Forelimb muscle (tissue), 1 donor: ENCODE measurements around the gene NRSN2. TPM values are rescaled to one million over a fixed set of nuclear protein-coding genes. Genes with fewer than 3 reads are reported as not detected.
"Not testable (repeated sequence)": the region's sequence is repeated elsewhere in the genome, so short reads cannot be mapped to it uniquely, and the experiment has no call there.

ENCODE experiments used
- DNase-seq: peaks from one replicate; pipeline ENCODE4 v3.0.0-alpha.2; 2013; ENCODE audit warnings: low read depth
- polyA plus RNA-seq: library from polyadenylated mRNA; unstranded; fragments of 120-200 nt; gene quantifications from one replicate; pipeline ENCODE4 v1.2.1, GENCODE V29; 2013; ENCODE audit not compliant: insufficient read length

Gene NRSN2
- polyA plus RNA-seq, 1 donor = 24.4 TPM

DNA sequence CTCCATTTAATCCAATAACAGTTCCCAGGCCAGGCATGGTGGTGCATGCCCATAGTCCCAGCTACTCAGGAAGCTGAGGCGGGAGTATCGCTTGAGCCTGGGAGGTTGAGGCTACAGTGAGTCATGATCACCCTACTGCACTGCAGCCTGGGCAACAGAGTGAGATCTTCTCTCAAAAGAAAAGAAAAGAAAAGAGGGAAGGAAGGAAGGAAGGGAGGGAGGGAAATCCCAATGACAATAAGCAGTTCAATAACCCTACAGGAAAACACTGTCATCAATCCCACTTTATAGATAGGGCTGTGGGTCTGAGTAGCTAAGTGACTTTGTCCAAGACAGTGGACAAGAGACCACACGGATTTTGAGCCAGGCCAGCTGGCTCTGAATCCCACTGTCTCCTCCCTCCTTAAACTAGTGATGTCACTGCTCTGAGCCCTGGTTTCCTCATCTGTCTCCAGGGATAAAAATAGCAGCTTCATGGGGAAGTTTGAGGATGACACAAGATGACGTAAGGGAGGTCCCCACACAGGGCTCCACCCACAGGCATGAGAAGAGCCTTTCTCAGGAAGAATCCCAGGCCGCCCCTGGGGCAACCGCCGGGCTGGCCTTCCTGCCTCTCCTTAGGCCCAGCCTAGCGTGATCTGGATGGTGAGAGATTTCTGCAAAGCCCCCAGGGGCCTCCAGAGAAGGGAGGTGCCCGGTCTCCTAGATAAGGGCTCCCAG, 26.4 kb downstream of the NRSN2 start:
- no peak for DNase-seq

DNA sequence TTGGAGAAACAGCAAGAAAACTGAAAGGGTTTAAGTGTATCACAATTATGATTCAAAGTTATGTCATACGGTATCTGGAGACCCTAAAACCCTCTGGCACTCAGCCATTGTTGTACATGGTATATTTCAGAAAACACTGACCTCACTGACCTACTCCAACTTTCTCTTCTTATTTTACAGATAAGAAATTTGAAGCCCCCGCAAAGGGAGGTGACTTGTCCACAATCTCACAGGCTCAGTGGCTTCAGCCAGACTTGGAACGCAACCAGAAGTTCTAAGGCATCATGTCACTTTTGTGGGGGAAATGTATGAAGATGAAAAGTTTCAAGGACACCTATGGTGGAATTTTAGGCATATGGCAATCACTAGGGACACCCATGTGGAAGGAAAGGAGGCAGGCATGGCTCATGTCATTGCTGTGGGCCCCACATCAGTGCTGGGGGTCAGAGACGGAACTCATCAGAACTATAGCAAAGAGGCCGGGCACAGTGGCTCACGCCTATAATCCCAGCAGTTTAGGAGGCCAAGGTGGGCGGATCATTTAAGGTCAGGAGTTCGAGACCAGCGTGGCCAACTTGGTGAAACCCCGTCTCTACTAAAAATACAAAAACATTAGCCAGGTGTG, 28.5 kb downstream of the NRSN2 start:
- no peak for DNase-seq

DNA sequence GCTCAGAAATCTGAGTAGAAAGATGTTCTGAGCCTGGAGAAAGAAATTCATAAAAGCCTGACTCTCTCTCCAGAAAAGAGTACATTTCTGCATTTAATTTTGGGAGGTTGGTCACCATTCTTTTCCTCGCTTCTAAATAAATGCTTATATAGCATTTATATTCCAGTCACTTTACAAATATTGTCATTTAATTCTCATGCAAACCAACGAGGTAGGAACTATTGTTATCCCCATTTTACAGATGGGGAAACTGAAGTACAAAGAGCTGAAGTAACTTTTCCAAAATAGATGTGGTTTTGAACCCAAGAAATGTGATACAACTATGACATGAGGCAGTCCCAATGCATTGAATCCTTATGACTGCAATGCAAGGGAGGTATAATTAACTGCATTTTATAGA, 29.2 kb downstream of the NRSN2 start:
- DNase-seq = no peak

DNA sequence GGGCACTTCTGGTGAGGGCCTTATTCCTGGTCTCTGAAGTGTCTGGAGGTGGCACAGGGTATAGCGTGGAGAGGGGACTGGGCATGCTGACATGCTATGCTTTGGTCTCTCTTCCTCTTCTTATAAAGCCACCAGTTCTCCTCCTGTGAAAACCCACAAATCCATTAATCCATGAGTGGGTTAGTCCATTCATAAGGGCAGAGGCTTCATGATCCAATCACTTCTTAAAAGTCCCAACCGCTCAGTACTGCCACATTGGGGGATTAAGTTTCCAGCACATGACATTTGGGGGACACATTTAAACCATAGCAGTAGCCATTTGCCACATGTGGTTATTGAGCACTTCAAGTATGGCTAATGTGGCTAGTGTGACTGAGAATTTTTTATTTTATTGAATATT, 29.8 kb downstream of the NRSN2 start:
- no peak for DNase-seq

DNA sequence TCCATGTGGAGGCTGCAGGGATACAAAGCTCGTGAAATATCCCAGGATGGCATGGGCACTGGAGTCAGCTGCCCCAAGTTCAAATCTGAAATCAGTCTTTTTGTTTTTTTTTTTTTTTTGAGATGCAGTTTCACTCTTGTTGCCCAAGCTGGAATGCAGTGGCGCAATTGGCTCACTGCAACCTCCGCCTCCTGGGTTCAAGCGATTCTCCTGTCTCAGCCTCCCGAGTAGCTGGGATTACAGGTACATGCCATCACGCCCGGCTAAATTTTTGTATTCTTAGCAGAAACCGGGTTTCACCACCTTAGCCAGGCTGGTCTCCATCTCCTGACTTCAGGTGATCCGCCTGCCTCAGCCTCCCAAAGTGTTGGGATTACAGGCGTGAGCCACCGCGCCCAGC, 30.7 kb downstream of the NRSN2 start:
- not testable (repeated sequence) for DNase-seq

DNA sequence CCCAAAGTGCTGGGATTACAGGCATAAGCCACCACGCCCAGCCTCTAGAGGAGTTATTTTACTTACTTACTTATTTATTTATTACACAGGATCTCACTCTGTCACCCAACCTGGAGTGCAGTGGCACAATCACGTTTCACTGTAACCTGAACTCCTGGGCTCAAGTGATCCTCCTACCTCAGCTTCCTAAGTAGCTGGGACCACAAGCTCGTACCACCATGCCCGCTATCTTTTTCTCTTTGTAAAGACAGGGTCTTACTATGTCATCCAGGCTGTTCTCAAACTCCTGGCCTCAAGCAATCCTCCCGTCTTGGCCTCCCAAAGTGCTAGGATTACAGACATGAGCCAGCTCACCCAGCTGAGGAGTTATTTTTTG, 32.0 kb downstream of the NRSN2 start:
- no peak for DNase-seq

DNA sequence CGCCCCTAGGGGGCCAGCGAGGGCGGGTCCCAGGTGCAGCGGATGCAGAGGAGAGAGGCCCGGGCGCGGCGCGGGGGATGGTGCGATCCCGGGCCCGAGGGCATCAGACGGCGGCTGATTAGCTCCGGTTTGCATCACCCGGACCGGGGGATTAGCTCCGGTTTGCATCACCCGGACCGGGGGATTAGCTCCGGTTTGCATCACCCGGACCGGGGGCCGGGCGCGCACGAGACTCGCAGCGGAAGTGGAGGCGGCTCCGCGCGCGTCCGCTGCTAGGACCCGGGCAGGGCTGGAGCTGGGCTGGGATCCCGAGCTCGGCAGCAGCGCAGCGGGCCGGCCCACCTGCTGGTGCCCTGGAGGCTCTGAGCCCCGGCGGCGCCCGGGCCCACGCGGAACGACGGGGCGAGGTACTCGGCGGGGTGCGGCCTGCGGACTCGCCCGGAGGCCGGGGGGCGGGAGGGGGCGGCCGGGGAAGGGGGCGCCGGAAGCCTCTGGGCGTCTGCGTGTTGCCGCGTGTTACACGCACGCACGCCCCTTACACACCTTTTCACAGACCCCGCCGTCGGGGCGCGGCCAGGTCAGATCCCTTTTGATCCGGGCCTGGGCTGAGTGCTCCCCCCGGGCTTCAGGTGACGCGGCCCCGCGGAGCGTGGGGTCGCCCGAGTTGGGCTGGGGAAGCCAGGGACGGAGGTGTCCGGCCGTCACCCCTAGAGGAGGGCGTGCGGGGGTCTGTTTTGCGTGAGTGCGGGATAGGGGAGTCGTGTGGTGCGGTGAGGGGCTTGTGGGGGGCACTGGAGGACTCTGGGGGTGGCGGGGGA, 34.1 kb downstream of the NRSN2 start:
- no peak for DNase-seq

DNA sequence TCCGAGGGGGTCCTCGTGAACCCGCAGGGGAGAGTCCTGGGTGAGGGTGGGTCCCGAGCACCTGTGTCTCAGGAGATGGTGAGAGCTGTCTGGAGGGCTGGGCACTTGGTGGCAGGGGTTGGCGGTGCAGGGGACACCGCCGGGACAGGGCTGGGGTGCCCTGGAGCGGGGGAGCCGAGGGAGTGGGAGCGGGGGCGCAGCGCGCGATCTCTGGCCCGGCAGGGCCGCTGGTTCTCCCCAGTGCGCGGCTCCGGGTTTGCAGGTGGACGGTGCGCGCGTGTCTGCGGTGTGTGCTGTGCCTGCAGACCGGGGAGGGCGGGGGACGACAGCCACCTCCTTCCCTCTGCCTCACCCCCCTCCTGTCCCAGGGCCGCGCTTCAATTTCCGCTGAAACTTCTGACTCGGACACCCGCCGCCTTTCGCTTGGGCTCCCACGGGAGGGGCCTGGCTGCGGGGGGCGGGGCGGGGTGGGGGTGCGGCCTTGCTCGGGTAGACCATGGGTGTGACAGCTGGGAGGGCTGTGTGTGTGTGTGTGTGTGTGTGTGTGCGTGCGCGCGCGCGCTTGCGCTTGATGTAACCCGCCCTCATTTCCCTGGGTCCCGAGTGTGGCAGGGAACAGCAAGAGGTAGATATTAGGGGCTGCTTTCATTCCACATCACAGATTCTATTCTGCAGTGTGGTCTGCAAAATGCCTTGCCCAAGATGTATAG, 34.8 kb downstream of the NRSN2 start:
- no peak for DNase-seq

DNA sequence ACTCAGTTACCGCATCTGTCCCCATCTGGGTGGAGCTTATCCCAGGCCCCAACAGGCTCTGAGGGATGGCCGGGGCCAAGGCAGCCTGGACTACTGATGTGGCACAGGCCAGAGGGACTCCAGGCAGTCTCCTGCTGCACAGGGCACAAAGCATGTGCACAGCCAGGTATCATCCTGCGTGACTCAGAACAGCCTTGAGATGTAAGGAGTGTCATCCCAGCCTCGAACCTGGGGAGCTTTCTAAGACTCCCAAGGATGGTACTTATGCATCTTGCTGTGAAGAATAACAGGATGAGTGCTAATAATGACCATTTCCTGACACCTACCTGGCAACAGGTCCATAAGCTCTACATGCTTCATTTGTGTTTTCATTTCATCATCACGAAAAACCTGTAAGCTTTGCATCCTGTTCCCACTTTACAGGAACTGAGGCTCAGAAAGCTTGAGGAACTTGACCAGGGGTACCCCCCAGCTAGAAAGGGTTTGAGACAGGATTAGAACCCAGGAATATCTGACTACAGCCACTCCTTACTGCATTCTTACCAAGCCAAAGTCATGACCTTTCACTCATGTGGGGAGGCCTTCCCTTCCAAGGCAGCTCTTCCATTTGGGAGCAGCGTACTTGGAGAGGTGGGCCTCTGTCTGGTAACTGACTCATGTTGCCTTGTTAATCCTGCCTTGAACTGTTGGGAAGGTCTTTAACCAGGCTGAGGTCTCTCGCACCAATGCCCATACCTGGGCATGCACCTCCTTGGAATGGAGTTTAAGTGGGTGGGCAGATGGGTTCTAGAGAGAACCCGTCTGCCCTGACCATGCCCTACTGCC, 35.6 kb downstream of the NRSN2 start:
- no peak for DNase-seq

DNA sequence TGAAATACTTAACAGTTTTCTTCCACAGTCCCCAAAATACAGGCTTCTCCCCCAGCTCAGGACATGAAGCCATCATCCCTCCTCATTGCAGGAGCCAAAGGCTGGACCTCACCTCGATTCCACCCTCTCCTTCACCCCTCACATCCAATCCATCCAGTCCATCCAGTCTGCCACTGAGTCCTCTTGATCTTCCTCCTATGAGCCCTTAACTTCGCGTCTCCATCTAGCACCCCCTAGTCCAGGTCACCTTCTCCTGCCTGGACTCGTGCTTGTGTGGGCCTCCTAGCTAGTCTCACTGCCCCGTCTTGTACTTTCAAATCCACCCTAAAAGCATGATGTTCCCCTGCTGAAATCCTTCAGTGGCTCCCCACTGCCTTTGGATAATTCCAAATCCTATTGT, 37.0 kb downstream of the NRSN2 start:
- DNase-seq = no peak

DNA sequence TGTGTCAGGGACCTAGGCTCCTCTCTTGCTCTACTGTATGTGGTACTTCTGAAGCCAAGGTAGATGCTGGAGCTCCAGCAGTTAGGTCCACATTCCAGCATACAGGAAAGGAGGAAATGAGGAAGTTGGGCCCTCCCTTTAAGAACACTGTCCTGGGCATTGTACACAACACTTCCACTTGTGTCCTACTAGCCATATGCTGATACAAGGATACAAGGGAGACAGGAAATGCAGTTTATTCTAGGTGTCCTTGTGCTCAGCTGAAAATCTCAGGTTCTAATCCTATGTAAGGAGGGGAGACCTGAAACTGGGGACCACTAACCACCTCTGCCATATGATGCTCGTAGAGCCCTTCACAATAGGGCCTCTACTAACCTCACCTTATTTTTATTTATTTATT, 37.8 kb downstream of the NRSN2 start:
- DNase-seq = no peak

DNA sequence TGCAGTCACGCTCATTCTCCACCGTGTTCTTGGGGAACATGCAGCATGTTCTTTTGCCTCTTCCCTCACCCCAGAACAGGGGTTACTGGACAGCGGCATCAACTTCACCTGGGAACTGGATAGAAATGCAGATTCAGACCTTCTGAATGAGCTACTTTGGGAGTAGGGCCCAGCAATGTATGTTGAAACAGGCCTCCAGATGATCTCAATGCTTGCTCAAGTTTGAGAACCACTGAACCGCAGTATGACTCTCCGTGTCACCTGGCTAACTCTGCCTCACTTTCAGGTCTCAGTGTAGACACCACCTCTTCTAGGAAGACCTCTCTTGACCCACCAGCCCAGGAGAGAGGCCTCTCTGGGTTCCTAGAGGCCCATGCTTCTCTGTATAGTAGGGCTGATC, 38.5 kb downstream of the NRSN2 start:
- no peak for DNase-seq

DNA sequence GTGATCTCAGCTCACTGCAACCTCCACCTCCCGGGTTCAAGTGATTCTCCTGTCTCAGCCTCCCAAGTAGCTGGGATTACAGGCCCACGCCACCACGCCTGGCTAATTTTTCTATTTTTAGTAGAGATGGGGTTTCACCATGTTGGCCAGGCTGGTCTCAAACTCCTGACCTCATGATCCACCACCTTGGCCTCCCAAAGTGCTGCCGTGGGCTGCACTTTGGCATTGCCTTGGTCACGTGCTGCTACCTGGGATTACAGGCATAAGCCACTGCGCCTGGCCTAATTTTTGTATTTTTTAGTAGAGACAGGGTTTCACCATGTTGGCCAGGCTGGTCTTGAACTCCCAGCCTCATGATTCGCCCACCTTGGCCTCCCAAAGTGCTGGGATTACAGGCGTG, 39.7 kb downstream of the NRSN2 start:
- DNase-seq = not testable (repeated sequence)

DNA sequence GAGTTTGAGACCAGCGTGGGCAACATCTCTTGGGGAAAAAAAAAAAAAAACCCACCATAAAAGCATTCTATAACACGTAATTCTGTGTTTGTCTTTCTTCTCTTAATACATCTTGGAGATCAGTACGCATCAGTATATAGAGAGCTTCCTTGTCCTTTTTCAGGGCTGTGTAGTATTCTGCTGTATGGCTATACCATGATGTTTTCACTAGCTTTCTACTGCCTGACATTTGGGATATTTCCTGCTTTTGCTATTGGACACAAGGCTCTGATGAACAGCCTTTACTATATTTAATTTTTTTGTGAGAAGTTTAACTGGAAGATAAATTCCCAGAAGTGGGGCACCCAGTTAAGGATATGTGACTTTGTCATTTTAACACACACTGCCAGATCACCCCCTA, 40.6 kb downstream of the NRSN2 start:
- no peak for DNase-seq

DNA sequence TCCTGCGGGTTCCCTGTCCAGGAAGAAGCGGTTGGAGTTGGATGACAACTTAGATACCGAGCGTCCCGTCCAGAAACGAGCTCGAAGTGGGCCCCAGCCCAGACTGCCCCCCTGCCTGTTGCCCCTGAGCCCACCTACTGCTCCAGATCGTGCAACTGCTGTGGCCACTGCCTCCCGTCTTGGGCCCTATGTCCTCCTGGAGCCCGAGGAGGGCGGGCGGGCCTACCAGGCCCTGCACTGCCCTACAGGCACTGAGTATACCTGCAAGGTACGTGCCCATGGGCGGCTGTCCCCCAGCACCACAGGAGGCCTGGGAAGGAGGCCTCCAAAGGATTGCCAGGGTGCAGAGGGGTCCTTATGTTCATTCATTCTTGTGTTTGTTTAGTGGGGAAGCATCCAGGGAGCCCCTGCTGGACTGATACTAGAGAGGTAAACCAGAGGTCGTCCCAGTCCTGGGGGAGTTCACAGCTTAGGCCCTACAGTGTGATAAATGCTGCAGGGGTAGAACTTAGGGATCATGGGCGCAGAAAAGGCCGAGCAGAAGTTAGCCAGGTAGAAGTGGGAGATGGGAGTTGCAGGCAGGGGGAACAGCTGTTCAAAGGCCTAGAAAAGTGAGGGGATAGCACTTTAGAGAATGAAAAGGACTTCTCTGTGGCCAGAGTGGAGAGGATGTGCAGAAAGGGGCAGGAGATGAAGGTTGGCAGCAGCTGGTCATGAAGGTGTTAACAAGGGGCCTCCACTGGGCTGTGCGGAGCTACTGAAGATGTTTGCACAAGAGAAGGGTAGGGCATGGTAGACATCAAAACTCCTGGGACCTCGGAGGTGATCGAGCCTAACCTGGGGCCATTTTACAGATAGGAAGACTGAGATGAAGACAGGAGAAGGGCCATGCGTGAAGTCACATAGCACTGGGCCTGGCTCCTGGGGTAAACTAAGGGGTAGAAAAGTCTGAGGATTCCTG, 41.4 kb downstream of the NRSN2 start:
- no peak for DNase-seq

DNA sequence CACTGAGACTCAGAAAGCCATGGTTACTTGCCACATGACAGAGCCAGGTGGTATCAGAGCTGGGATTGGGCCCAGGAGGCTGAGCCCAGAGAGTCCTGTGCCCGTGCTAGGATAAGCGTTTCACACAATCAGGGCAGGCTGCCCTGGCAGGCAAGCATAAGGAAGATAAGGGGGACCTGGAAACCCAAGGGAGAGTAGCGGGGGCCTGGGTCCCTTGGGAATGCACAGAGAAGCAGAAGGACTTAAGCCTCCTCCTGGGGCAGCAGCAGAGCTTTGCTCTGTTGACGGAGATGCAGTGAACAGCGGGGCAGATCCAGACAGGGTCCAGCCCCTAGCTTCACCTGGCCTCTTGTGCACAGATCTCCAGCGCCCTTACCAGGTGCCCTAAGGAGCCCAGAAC, 42.3 kb downstream of the NRSN2 start:
- no peak for DNase-seq

DNA sequence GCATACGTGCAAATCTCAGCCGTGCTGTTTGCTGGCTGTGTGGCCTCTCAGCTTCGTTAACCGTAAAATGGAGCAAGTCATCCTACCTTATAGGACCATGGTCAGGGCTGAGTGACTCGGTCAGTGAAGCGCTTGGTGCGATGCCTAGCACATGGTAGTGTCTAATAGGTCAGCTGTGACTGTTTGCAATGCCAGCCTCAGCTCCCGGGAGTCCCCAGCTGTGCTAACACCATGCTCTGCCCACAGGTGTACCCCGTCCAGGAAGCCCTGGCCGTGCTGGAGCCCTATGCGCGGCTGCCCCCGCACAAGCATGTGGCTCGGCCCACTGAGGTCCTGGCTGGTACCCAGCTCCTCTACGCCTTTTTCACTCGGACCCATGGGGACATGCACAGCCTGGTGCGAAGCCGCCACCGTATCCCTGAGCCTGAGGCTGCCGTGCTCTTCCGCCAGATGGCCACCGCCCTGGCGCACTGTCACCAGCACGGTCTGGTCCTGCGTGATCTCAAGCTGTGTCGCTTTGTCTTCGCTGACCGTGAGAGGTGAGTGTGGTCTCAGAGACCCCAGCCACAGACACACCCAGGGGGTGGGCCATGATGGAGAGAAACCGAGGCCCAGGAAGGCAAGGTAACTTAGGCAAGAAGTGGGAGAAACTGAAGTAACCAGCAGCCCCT, 44.3 kb downstream of the NRSN2 start:
- DNase-seq = no peak

DNA sequence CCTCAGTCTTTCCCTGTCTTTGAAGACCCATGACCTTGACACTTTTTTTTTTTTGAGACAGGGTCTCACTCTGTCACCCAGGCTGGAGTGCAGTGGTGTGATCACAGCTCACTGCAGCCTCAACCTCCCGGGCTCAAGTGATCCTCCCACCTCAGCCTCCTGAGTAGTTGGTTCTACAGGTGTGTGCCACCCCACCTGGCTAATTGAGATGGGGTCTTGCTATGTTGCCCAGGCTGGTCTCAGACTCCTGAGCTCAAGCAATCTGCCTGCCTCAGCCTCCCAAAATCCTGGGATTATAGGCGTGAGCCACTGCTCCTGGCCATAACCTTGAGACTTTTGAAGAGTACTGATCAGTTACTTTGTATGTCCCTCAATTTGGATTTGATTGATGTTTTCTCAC, 46.4 kb downstream of the NRSN2 start:
- DNase-seq = not testable (repeated sequence)

DNA sequence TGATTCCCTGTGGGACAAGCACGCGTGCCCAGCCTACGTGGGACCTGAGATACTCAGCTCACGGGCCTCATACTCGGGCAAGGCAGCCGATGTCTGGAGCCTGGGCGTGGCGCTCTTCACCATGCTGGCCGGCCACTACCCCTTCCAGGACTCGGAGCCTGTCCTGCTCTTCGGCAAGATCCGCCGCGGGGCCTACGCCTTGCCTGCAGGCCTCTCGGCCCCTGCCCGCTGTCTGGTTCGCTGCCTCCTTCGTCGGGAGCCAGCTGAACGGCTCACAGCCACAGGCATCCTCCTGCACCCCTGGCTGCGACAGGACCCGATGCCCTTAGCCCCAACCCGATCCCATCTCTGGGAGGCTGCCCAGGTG, 49.3 kb downstream of the NRSN2 start:
- DNase-seq = no peak
